ENCODE results near the gene NPIPB8. TPM values are rescaled to one million over a fixed set of nuclear protein-coding genes. Genes with fewer than 3 reads are reported as not detected.

NPIPB8 gene
- total RNA-seq: 0.13 and 0.52 TPM in 2 replicates

DNA sequence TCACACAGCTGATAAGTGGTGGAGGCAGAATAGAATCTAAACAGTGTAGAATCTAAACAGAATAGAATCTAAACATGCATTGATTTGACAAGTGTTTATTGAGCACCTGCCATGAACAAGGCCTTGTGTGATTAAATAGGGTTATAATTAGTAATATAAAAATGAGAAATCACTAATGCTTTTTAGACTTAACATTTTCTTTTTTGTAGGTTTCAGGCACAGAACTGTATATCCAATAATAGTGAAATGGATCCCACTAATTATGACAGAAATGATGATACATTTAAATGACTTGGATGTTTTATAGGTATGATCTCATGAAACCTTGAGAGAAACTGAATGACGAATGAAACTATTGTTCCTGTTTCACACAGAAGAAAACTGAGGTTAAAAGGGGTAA lies at the start of gene NPIPB8:
Gene NPIPB8 (plus strand): TSS at position 301 of the 400 bp plus-strand sequence. CDS start 296 bp downstream, outside the sequence.

DNA sequence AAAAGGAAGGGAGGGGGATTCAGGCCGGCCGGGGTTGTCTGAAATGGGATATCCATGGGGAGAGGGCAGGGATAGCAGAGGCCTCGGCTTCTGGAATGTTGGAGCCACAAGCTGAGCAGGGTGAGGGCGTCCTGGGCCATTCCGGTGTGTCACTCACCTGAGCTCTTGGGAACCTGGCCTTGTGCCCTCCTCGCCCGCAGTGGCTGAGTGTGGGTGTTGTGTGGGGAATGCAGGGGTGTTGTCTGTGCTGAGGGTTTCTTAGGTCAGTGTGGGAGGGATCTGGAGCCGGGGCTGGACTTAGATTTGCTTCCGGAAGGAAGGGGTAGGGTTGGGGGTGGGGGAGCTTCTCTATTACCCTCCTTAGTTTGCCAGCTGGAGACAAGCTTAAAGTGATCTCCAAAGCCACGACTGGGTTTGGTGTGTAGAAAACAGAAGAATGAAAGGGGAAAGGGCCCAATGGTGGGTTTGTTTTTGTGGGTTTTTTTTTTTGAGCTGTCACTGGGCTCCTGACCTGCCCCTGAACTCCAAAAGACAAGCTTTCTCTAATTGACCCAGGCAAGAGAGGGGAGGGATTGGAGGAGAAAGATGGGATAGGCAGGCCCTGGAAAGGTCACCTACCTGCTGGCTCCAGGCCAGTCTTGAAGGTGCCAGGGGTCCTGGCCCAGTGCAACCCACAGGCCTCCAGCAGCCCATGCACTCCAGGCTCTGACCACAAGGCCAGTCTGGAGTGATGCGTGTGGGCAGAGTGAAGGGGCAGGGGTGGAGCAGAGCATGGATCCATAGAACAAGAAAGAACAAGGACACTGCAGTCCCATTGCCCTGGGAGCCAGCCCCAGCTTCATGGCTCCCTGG lies 40.8 kb upstream of the NPIPB8 start, which contains the start of gene SULT1A2:
Gene SULT1A2 (minus strand): TSS at position 211 of the 852 bp plus-strand sequence. CDS start 1,120 bp downstream, outside the sequence.

DNA sequence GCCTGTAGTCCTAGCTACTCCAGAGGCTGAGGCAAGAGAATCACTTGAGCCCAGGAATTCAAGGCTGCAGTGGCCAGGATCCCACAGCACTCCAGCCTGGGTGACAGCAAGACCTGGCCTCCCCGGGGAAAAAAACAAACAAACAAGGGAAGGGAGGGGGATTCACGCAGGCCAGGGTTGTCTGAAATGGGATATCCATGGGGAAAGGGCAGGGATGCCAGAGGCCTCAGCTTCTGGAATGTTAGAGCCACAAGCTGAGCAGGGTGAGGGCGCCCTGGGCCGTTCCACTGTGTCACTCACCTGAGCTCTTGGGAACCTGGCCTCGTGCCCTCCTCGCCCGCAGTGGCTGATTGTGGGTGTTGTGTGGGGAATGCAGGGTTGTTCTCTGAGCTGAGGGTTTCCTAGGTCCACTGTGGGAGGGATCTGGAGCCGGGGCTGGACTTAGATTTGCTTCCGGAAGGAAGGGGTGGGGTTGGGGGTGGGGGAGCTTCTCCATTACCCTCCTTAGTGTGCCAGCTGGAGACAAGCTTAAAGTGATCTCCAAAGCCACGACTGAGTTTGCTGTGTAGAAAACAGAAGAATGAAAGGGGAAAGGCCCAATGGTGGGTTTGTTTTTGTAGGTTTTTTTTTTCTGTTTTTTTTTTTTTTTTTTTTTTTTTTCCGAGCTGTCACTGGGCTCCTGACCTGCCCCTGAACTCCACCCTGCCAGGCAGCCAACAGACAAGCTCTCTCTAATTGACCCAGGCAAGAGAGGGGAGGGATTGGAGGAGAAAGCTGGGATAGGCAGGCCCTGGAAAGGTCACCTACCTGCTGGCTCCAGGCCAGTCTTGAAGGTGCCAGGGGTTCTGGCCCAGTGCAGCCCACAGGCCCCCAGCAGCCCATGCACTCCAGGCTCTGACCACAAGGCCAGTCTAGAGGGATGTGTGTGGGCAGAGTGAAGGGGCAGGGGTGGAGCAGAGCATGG lies 28.0 kb upstream of the NPIPB8 start, which contains the start of gene SULT1A1:
Gene SULT1A1 (minus strand): TSS at position 414 of the 964 bp plus-strand sequence. CDS start 1,189 bp downstream, outside the sequence.

Other genes starting within 250 kb of the NPIPB8 start
- gene EIF3CL, start 234.2 kb upstream of the NPIPB8 start, total RNA-seq: 105 and 115 TPM in 2 replicates
- gene NPIPB7, start 165.7 kb upstream of the NPIPB8 start, total RNA-seq: not detected in 2 replicates
- 15.7 and 21.5 TPM in 2 replicates for gene CLN3, start 146.0 kb upstream of the NPIPB8 start, total RNA-seq
- gene APOBR, start 143.4 kb upstream of the NPIPB8 start, total RNA-seq: not detected in 2 replicates
- not detected in 2 replicates for gene IL27, start 131.2 kb upstream of the NPIPB8 start, total RNA-seq
- gene NUPR1, start 99.1 kb upstream of the NPIPB8 start, total RNA-seq: 25.6 and 31.5 TPM in 2 replicates
- 5.3 and 11.7 TPM in 2 replicates for gene SGF29, start 84.1 kb upstream of the NPIPB8 start, total RNA-seq
- not detected in 2 replicates for gene SULT1A2, start 41.0 kb upstream of the NPIPB8 start, total RNA-seq
- gene SULT1A1, start 28.0 kb upstream of the NPIPB8 start, total RNA-seq: 0.50 and 3.8 TPM in 2 replicates
- 165 and 230 TPM in 2 replicates for gene EIF3C, start 73.4 kb downstream of the NPIPB8 start, total RNA-seq
- 0.72 and 1.7 TPM in 2 replicates for gene NPIPB9, start 113.7 kb downstream of the NPIPB8 start, total RNA-seq
- 54.0 and 66.5 TPM in 2 replicates for gene ATXN2L, start 184.9 kb downstream of the NPIPB8 start, total RNA-seq
- 82.1 and 108 TPM in 2 replicates for gene TUFM, start 208.3 kb downstream of the NPIPB8 start, total RNA-seq
- gene SH2B1, start 225.8 kb downstream of the NPIPB8 start, total RNA-seq: 14.7 and 17.3 TPM in 2 replicates
- 0.20 and 0.36 TPM in 2 replicates for gene ATP2A1, start 240.4 kb downstream of the NPIPB8 start, total RNA-seq